K562 (cell line): Measurements from ENCODE around the gene NUDT22. TPM values are rescaled to one million over a fixed set of nuclear protein-coding genes. Genes with fewer than 3 reads are reported as not detected.

ENCODE experiments used
- ATAC-seq: fragments of 200-7000 bp; cut with Tn5 transposase; 3 replicates; pipeline ENCODE4 v1.9.1; 2020; ENCODE audit warnings: moderate library complexity
- BruUV-seq: library from RNA; stranded (reverse); fragments of 400-500 nt; replicated peaks from 2 replicates; lab custom pipeline; 2021; lab: Mats Ljungman, UMichigan
- CTCF ChIA-PET: fragments of 300-600 bp; formaldehyde crosslinking; extraction: SDS; loops from one replicate; lab custom pipeline; 2021; ENCODE audit warnings: low intra/inter-chr PET ratio; lab: Yijun Ruan, JAX
- POLR2A ChIA-PET: fragments of 300-600, 350-650 bp; sonication (Branson Sonifier 250); formaldehyde crosslinking; extraction: SDS; loops from one replicate; lab custom pipeline; 2021; ENCODE audit warnings: antibody characterized with exemption, inconsistent platforms; lab: Yijun Ruan, JAX
- DNase-seq, 4 experiments: peaks; one replicate each; pipeline versions ENCODE4 v3.0.0 to v3.0.0-alpha.2; 2011 to 2018; ENCODE audit warnings: low spot score in 3 of 4, mixed read lengths in 3 of 4; ENCODE audit errors: extremely low read depth in 1 of 4
- FAIRE-seq: peaks from 2 replicates; lab custom pipeline; 2011; peaks lifted over from hg19 to GRCh38; lab: Jason Lieb, UNC
- H2AFZ ChIP-seq: 2 replicates; pipeline ENCODE4 v1.6.0; 2011; ENCODE audit warnings: low read depth, low read length, control low read depth, inconsistent platforms
- H3K27ac ChIP-seq: fragments of 200-600 bp; 3 replicates; pipeline ENCODE4 v1.8.0; 2011; ENCODE audit warnings: low read depth, mild to moderate bottlenecking, control low read depth, inconsistent platforms, low read length, moderate library complexity, mixed read lengths; ENCODE audit errors: extremely low read depth
- H3K27me3 ChIP-seq, 2 experiments: fragments of 300-600 bp in 1 of 2; 2 replicates in 1 of 2; 3 replicates in 1 of 2; pipeline versions ENCODE4 v1.6.0 to v1.8.0; 2011; ENCODE audit warnings: inconsistent platforms in 2 of 2, low read length in 2 of 2, mild to moderate bottlenecking in 1 of 2, mixed read lengths in 1 of 2, moderate library complexity in 1 of 2; ENCODE audit not compliant: control insufficient read depth in 2 of 2, insufficient read depth in 2 of 2
- H3K36me3 ChIP-seq: fragments of 300-600 bp; 3 replicates; pipeline ENCODE4 v1.8.0; 2011; ENCODE audit warnings: mild to moderate bottlenecking, low read length, inconsistent platforms; ENCODE audit not compliant: control insufficient read depth, insufficient read depth
- H3K4me1 ChIP-seq, 2 experiments: fragments of 200-600 bp in 1 of 2; replicated peaks in 1 of 2; 2 replicates in 1 of 2; 3 replicates in 1 of 2; pipeline versions ENCODE4 v1.5.1 to v1.8.0; 2011; ENCODE audit warnings: inconsistent platforms in 2 of 2, low read length in 2 of 2, mild to moderate bottlenecking in 1 of 2, mixed read lengths in 1 of 2, moderate library complexity in 1 of 2; ENCODE audit not compliant: control insufficient read depth in 2 of 2, insufficient read depth in 2 of 2
- H3K4me2 ChIP-seq: 2 replicates; pipeline ENCODE4 v1.6.1; 2011; ENCODE audit warnings: low read length, control low read depth, inconsistent platforms, mixed read lengths; ENCODE audit not compliant: insufficient read depth
- H3K4me3 ChIP-seq: fragments of 200-600 bp; sonication (generic), shearing (Covaris generic); 2 replicates; pipeline ENCODE4 v1.5.1; 2016; ENCODE audit warnings: control low read depth, inconsistent platforms
- H3K79me2 ChIP-seq: fragments of 200-600 bp; 3 replicates; pipeline ENCODE4 v1.8.0; 2011; ENCODE audit warnings: low read length, inconsistent platforms; ENCODE audit not compliant: control insufficient read depth, insufficient read depth
- H3K9ac ChIP-seq, 2 experiments: 2 replicates each; pipeline versions ENCODE4 v1.6.0 to v1.6.1; 2011; ENCODE audit warnings: low read depth in 2 of 2, low read length in 2 of 2, control low read depth in 1 of 2, inconsistent platforms in 1 of 2, mild to moderate bottlenecking in 1 of 2, mixed read lengths in 1 of 2; ENCODE audit not compliant: insufficient read depth in 1 of 2
- H3K9me1 ChIP-seq: one replicate; pipeline ENCODE4 v1.6.0; 2011; ENCODE audit warnings: inconsistent platforms, mild to moderate bottlenecking, low read length, moderate library complexity; ENCODE audit not compliant: control insufficient read depth, insufficient read depth
- H3K9me3 ChIP-seq: replicated peaks from 2 replicates; pipeline ENCODE4 v1.5.1; 2011; ENCODE audit warnings: low read depth, low read length, inconsistent platforms; ENCODE audit not compliant: control insufficient read depth, insufficient read depth
- H4K20me1 ChIP-seq: replicated peaks from 2 replicates; pipeline ENCODE4 v1.6.1; 2011; ENCODE audit warnings: low read length, inconsistent platforms, mixed read lengths; ENCODE audit not compliant: control insufficient read depth, insufficient read depth
- CBFA2T3 ChIP-seq: fragments of 450-650 bp; IDR thresholded peaks from 2 replicates; pipeline ENCODE4 v1.6.1; 2017
- CCNT2 ChIP-seq: IDR thresholded peaks from 2 replicates; pipeline ENCODE4 v1.6.1; 2011; ENCODE audit warnings: borderline replicate concordance, low read depth, mild to moderate bottlenecking, moderate library complexity, mixed read lengths, low read length; ENCODE audit not compliant: insufficient read length; ENCODE audit errors: extremely low read depth
- CHCHD3 ChIP-seq: fragments of 250-450 bp; sonication (Bioruptor Pico); IDR thresholded peaks from 2 replicates; pipeline ENCODE4 v2.1.2; 2022; ENCODE audit warnings: mild to moderate bottlenecking
- HDGF ChIP-seq: fragments of 450-650 bp; IDR thresholded peaks from 2 replicates; pipeline ENCODE4 v1.6.1; 2016
- MAFG ChIP-seq: fragments of 450-650 bp; conservative IDR thresholded peaks from 2 replicates; pipeline ENCODE4 v1.6.1; 2016; ENCODE audit warnings: missing genetic modification characterization, missing compliant biosample characterization
- MEIS2 ChIP-seq: fragments of 450-650 bp; IDR thresholded peaks from 2 replicates; pipeline ENCODE4 v1.6.1; 2014; ENCODE audit warnings: mild to moderate bottlenecking; ENCODE audit not compliant: partially characterized antibody
- NR2C2 ChIP-seq, 2 experiments: fragments of 200-800 bp in 1 of 2; sonication (Bioruptor generic) in 1 of 2; sonication (generic) in 1 of 2; formaldehyde crosslinking in 1 of 2; IDR thresholded peaks; 2 replicates each; pipeline versions ENCODE4 v1.6.1 to v1.8.0; 2016 to 2022; ENCODE audit warnings: mild to moderate bottlenecking in 1 of 2, missing compliant biosample characterization in 1 of 2, missing genetic modification characterization in 1 of 2, missing genetic modification reagents in 1 of 2
- PHTF2 ChIP-seq: fragments of 250-450 bp; sonication (Bioruptor Pico); IDR thresholded peaks from 2 replicates; pipeline ENCODE4 v1.5.0; 2021; ENCODE audit warnings: mild to moderate bottlenecking
- RBBP5 ChIP-seq: fragments of 200-600 bp; sonication (generic); IDR thresholded peaks from 2 replicates; pipeline ENCODE4 v1.6.1; 2012; ENCODE audit warnings: borderline replicate concordance, mild to moderate bottlenecking, low read length, control low read depth, inconsistent platforms; ENCODE audit not compliant: insufficient read depth, poor library complexity, severe bottlenecking
- SAP30 ChIP-seq: fragments of 200-600 bp; sonication (generic); IDR thresholded peaks from 2 replicates; pipeline ENCODE4 v1.6.1; 2012; ENCODE audit warnings: borderline replicate concordance, low read depth, mild to moderate bottlenecking, moderate library complexity, low read length, control low read depth, inconsistent platforms; ENCODE audit not compliant: insufficient read depth, poor library complexity, severe bottlenecking
- ZBTB1 ChIP-seq: sonication (generic); formaldehyde crosslinking; IDR thresholded peaks from 2 replicates; pipeline ENCODE4 v1.8.1; 2023; ENCODE audit warnings: missing genetic modification reagents, low read depth, mild to moderate bottlenecking, borderline replicate concordance
- ZBTB8A ChIP-seq: fragments of 450-650 bp; IDR thresholded peaks from 2 replicates; pipeline ENCODE4 v1.6.1; 2018; ENCODE audit warnings: mild to moderate bottlenecking, moderate library complexity; ENCODE audit not compliant: partially characterized antibody
- ZNF12 ChIP-seq: sonication (generic); formaldehyde crosslinking; IDR thresholded peaks from 2 replicates; pipeline ENCODE4 v1.4.0; 2020; ENCODE audit warnings: mild to moderate bottlenecking, missing genetic modification reagents
- WGBS: fragments of 100-300 bp; shearing (Covaris generic); methylation state at CpG from one replicate; pipeline ENCODE4 v1.1.6; 2016; ENCODE audit warnings: low coverage, mixed read lengths; ENCODE audit not compliant: insufficient coverage; ENCODE audit errors: missing lambda C conversion rate; 5-methylcytosine and 5-hydroxymethylcytosine counted together
- in situ Hi-C: fragments of 300-500 bp; cut with MboI; formaldehyde crosslinking; loops from 4 replicates; pipeline ENCODE4 v1.15.0; 2018; ENCODE audit warnings: inconsistent platforms, mixed read lengths
- intact Hi-C: fragments of 100-400 bp; cut with micrococcal nuclease; formaldehyde crosslinking; loops from 2 replicates; pipeline ENCODE4 v1.14.2; 2022
- polyA plus RNA-seq, 8 experiments: library from polyadenylated mRNA; depleted of rRNA in 4 of 8; stranded (reverse) in 5 of 8; unstranded in 3 of 8; fragments of >200 nt; fragmentation: Nextera tagmentation in 2 of 8; fragmentation: Illumina TruSeq in 1 of 8; extraction: Ambion mirVana in 2 of 8; extraction: Trizol in 1 of 8; gene quantifications; 2 replicates each; pipeline versions ENCODE4 v1.2.1 to v1.2.3, GENCODE V29; 2011 to 2014; ENCODE audit warnings: inconsistent platforms in 1 of 8, missing spikeins in 1 of 8
- total RNA-seq, 7 experiments: library from RNA; depleted of rRNA in 6 of 7; stranded (reverse); fragments of >200 nt in 6 of 7; fragmentation: Illumina TruSeq in 2 of 7; extraction: Trizol in 2 of 7; gene quantifications; 2 replicates each; pipeline versions ENCODE4 v1.2.1 to v1.2.3, GENCODE V29; 2011 to 2021; ENCODE audit warnings: low replicate concordance in 1 of 7
- TF ChIP-seq, protein P1 (sequence below), 2 experiments: IDR thresholded peaks in 1 of 2; conservative IDR thresholded peaks in 1 of 2; 2 replicates each; pipeline ENCODE4 v1.6.1; 2016; ENCODE audit warnings: low read depth in 2 of 2, mild to moderate bottlenecking in 1 of 2, missing compliant biosample characterization in 1 of 2, missing genetic modification characterization in 1 of 2, moderate library complexity in 1 of 2
- TF ChIP-seq, protein P2 (sequence below), 2 experiments: fragments of 200-800 bp in 1 of 2; sonication (Bioruptor generic) in 1 of 2; sonication (generic) in 1 of 2; formaldehyde crosslinking in 1 of 2; IDR thresholded peaks in 1 of 2; conservative IDR thresholded peaks in 1 of 2; 2 replicates each; pipeline versions ENCODE4 v1.5.0 to v1.6.1; 2016 to 2020; ENCODE audit warnings: missing compliant biosample characterization in 1 of 2, missing genetic modification characterization in 1 of 2, missing genetic modification reagents in 1 of 2

NUDT22 gene
- total and polyA plus RNA-seq, 9 of the 15 experiments (the other 6 are each of a cell fraction or from before 2014, with no cell fraction given): 6.3 to 92.6 (median 37.4) TPM

DNA sequence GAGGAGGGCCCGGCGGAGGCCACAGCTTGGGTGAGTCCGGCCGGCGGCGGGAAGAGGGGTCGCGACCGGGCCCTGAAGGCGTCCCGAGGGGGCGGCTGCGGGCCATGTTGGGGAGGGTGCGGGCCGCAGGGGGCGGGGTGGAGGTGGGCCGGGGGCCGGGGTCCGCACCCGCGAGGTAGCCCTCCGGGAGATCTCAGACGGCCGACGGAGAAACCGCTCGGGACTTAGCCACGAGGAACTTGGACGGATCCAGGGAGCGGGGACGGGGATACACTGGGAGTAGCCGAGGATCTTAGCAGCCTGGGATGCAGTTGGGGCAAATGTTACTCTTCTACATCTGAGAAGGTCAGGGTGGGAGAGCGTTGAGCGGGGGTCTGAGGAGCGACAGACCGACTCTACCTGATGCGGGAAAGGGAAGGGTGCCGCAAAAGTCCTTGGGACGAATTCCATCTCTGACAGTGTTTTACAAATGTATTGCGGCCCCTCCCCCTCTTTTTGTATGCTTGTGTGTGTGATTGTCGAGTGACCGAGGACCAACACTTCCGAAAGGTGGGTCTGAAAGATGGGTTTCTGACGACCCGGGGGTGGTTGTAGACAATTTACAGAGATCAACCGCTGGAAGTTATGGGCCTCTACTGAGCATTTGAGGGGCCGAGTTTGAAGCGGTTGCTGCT lies 39.4 kb upstream of the NUDT22 start:
- Histone ChIP-seq H3K9me1 (no peaks in the 10 kb centered on the region), H3K27me3 (no peaks in the 10 kb centered on the region), H3K9me3 (no peaks in the 10 kb centered on the region), H2AFZ (no peak overlapping the region), H3K4me2 (no peak overlapping the region), H3K4me1 (peaks cover 18 to 45% of the 10 kb centered on the region in 2 experiments), H3K4me3 (no peak overlapping the region), H3K79me2 (peaks cover 30% of the 10 kb centered on the region), H3K36me3 (peaks cover 19% of the 10 kb centered on the region), H3K9ac (no peak overlapping the region; a peak in 1 of 4 replicates), H3K27ac (no peak overlapping the region), H4K20me1 (0 out of 2 replicates have a peak, but pooled peaks cover 1% of the 10 kb centered on the region)
- peak in 1 of 4 experiments; percentile 50 for DNase-seq
- intact Hi-C loops: loop anchor here (5.0 kb wide), 2 partner anchors 116 to 171 kb away; partner anchors contain the start of genes CATSPERZ and RPS6KA4
- no peak for ATAC-seq
- TSS peak; percentile 75 for BruUV-seq
- POLR2A ChIA-PET: interaction anchor here (0.7 to 2.2 kb wide), 13 partner anchors 10 to 275 kb away, joined by 3 to 29 read pairs (median 5); partner anchors contain the start of genes FERMT3, MACROD1, PPP1R14B and PRDX5
- in situ Hi-C loops: no loop called here
- WGBS: 0% methylated on average over 16 of the region's 48 CpGs
- CTCF ChIA-PET: no interaction called here
- no peak for FAIRE-seq
- TF ChIP-seq CHCHD3 (CRISPR knock-in tag): no peak
- TF ChIP-seq, protein P1, sequence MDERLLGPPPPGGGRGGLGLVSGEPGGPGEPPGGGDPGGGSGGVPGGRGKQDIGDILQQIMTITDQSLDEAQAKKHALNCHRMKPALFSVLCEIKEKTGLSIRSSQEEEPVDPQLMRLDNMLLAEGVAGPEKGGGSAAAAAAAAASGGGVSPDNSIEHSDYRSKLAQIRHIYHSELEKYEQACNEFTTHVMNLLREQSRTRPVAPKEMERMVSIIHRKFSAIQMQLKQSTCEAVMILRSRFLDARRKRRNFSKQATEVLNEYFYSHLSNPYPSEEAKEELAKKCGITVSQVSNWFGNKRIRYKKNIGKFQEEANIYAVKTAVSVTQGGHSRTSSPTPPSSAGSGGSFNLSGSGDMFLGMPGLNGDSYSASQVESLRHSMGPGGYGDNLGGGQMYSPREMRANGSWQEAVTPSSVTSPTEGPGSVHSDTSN (CRISPR knock-in tag; IDR thresholded peaks at IDR 0.05; ENCODE audit: low read depth): no peak
- TF ChIP-seq, protein P1 (tag; conservative IDR thresholded peaks at IDR 0.05; ENCODE audit: low read depth): no peak
- no peak for TF ChIP-seq HDGF
- peak; percentile 5 for TF ChIP-seq RBBP5
- TF ChIP-seq, protein P2, sequence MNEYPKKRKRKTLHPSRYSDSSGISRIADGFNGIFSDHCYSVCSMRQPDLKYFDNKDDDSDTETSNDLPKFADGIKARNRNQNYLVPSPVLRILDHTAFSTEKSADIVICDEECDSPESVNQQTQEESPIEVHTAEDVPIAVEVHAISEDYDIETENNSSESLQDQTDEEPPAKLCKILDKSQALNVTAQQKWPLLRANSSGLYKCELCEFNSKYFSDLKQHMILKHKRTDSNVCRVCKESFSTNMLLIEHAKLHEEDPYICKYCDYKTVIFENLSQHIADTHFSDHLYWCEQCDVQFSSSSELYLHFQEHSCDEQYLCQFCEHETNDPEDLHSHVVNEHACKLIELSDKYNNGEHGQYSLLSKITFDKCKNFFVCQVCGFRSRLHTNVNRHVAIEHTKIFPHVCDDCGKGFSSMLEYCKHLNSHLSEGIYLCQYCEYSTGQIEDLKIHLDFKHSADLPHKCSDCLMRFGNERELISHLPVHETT (CRISPR knock-in tag; conservative IDR thresholded peaks at IDR 0.05 in 1 of 2, IDR thresholded peaks at IDR 0.05 in 1 of 2): peak in 1 of 2 experiments; percentile 1; a peak in 1 of 4 replicates
- no peak for TF ChIP-seq MEIS2
- TF ChIP-seq CCNT2: peak; percentile 13
- no peak for TF ChIP-seq ZBTB8A
- TF ChIP-seq ZBTB1 (CRISPR knock-in tag): no peak
- no peak for TF ChIP-seq CBFA2T3
- no peak for TF ChIP-seq ZNF12
- no peak for TF ChIP-seq MAFG (tag)
- peak; percentile 83; the same call in 1 of the 2 replicates for TF ChIP-seq PHTF2 (CRISPR knock-in tag)
- peak; percentile 76 for TF ChIP-seq SAP30
- no peak for TF ChIP-seq NR2C2 (CRISPR knock-in tag; IDR thresholded peaks at IDR 0.05)
- 0 out of 2 replicates have a peak, but pooled peaks have one; percentile 5 for TF ChIP-seq NR2C2 (tag; IDR thresholded peaks at IDR 0.05)
